Aorta (tissue), 5 donors: ENCODE results near the gene UTRN. TPM values are rescaled to one million over a fixed set of nuclear protein-coding genes. Genes with fewer than 3 reads are reported as not detected.

Source experiments
- ATAC-seq: fragments of 200-7000 bp; cut with Tn5 transposase; one replicate; pipeline ENCODE4 v1.9.1; 2022; ENCODE audit warnings: moderate library complexity; ENCODE audit not compliant: low FRiP score
- DNase-seq, 2 donors: peaks; one replicate each; pipeline ENCODE4 v3.0.0-alpha.2; 2020
- H3K27ac ChIP-seq, 2 donors: one replicate each; pipeline ENCODE4 v1.5.1; 2013; ENCODE audit warnings: low read length in 2 of 2, mild to moderate bottlenecking in 2 of 2, moderate library complexity in 2 of 2, control low read depth in 1 of 2, inconsistent platforms in 1 of 2, low read depth in 1 of 2
- H3K27me3 ChIP-seq, 2 donors: one replicate each; pipeline ENCODE4 v1.6.1; 2013; ENCODE audit warnings: control low read depth in 1 of 2, low read length in 1 of 2, mild to moderate bottlenecking in 1 of 2, moderate library complexity in 1 of 2; ENCODE audit not compliant: insufficient read depth in 2 of 2, control insufficient read depth in 1 of 2
- H3K36me3 ChIP-seq, 2 donors: one replicate each; pipeline ENCODE4 v1.6.1; 2013; ENCODE audit warnings: control low read depth in 1 of 2, low read length in 1 of 2, mild to moderate bottlenecking in 1 of 2; ENCODE audit not compliant: insufficient read depth in 2 of 2, control insufficient read depth in 1 of 2
- H3K4me1 ChIP-seq, 2 donors: one replicate each; pipeline ENCODE4 v1.6.1; 2013; ENCODE audit warnings: low read length in 2 of 2, control low read depth in 1 of 2, mild to moderate bottlenecking in 1 of 2, moderate library complexity in 1 of 2; ENCODE audit not compliant: insufficient read depth in 2 of 2, control insufficient read depth in 1 of 2
- H3K4me3 ChIP-seq, 2 donors: one replicate each; pipeline ENCODE4 v1.5.1; 2013; ENCODE audit warnings: low read length in 2 of 2, control low read depth in 1 of 2, mild to moderate bottlenecking in 1 of 2
- H3K9me3 ChIP-seq: one replicate; pipeline ENCODE4 v1.6.1; 2013; ENCODE audit warnings: mild to moderate bottlenecking, low read length; ENCODE audit not compliant: control insufficient read depth
- WGBS, 2 donors: extraction: QIAGEN DNeasy Blood & Tissue Kit; methylation state at CpG; one replicate each; pipeline ENCODE4 v1.1.7; 2013; 5-methylcytosine and 5-hydroxymethylcytosine counted together
- intact Hi-C, 2 donors: fragments of 100-400 bp; cut with DNase I; formaldehyde crosslinking; loops; one replicate each; pipeline versions ENCODE4 v1.14.2 to v1.15.0; 2022
- polyA plus RNA-seq, 2 donors: library from polyadenylated mRNA; stranded (reverse); fragments of 200-250 nt; gene quantifications; one replicate each; pipeline ENCODE4 v1.2.3, GENCODE V29; 2013
- total RNA-seq, 2 donors: library from RNA; stranded (reverse); fragmentation: NEBNext Ultra II Directional; extraction: Animal tissue kit (Norgen Biotek cat#: 25700); gene quantifications; one replicate each; pipeline ENCODE4 v1.2.1, GENCODE V29; 2021
- donor health status: healthy with polysubstance abuse.
- donor health status: Bipolar disorder and iron deficiency.
- donor health status: DM: no; HTN: no; CAD: no.
- donor health status: DM: no; HTN: no; CAD: no.
- donor health status: DM: yes; HTN: yes; CAD: no.

UTRN gene
- total and polyA plus RNA-seq, 4 donors = 11.5 to 259 (median 129) TPM

GRCh38 chr6:144314003-144314485 is 28.9 kb downstream of the UTRN start:
- Histone ChIP-seq H3K4me1 (peaks cover 3 to 5% of the 10 kb centered on the region in 2 donors), H3K27ac (peak overlapping the region in 1 of 2 donors; percentile 94), H3K27me3 (no peaks in the 10 kb centered on the region), H3K9me3 (no peaks in the 10 kb centered on the region), H3K4me3 (no peak overlapping the region), H3K36me3 (peaks cover 0 to 5% of the 10 kb centered on the region in 2 donors)
- DNase-seq (peak; percentile 70 to 84), ATAC-seq (peak; percentile 88)
- 42 to 45% methylated on average over 5 of the region's 5 CpGs for WGBS, 2 donors
- intact Hi-C loops = no loop called here

GRCh38 chr6:144314562-144314961 is 29.4 kb downstream of the UTRN start:
- intact Hi-C loops = no loop called here
- no peaks in the 10 kb centered on the region for H3K9me3 ChIP-seq
- DNase-seq (no peak), ATAC-seq (peak; percentile 50)
- 8 to 9% methylated on average over 1 of the region's 1 CpG for WGBS, 2 donors
- H3K4me3 ChIP-seq = no peak overlapping the region
- H3K27me3 ChIP-seq = no peaks in the 10 kb centered on the region
- peaks cover 0 to 3% of the 10 kb centered on the region in 2 donors for H3K36me3 ChIP-seq
- H3K27ac ChIP-seq = peak overlapping the region in 1 of 2 donors; percentile 94
- peaks cover 3 to 7% of the 10 kb centered on the region in 2 donors for H3K4me1 ChIP-seq

GRCh38 chr6:144315226-144315980 is 30.3 kb downstream of the UTRN start:
- Histone ChIP-seq H3K27me3 (no peaks in the 10 kb centered on the region), H3K36me3 (peaks cover 0 to 2% of the 10 kb centered on the region in 2 donors), H3K4me1 (peaks cover 3 to 7% of the 10 kb centered on the region in 2 donors), H3K9me3 (no peaks in the 10 kb centered on the region), H3K4me3 (no peak overlapping the region), H3K27ac (no peak overlapping the region)
- DNase-seq (no peak), ATAC-seq (no peak)
- WGBS, 2 donors = 86 to 88% methylated on average over 16 of the region's 16 CpGs
- intact Hi-C loops = no loop called here

DNA sequence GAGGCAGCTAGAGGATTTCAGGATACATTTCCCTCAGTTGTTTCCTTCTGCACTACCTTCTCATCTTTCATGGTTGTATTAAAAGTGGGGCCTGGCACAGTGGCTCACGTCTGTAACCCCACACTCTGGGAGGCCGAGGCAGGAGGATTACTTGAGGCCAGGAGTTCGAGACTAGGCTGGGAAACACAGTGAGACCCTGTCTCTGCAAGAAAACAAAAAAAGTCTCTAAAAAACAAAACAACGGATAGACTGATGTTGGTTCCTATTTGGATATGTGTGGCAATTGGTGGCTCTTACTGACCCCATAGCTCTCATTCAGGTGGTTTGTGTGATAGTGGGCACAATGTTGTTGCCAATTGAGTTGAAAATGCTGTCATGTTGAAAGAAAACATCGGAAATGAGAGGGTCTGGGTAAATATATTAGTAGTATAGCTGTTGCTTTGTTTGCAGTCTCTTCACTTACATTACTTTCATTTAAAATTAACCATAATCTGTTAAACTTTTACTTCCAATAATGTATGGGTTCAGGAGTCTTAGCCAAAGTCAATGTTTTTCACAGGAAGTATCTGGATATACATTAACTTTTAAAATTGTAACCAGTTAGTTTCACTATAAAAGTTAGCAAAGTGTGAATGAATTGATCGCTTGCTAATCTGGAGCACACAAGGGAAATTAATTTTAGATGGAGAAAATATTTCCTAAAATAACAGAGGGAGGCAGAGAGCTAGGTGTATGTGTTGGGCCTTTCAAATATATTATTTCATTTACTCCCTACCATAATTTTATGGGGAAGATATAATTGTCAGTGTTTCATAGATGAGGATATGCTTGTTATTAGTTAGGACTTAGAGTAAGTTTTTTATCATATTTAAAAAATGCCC is 31.1 kb downstream of the UTRN start:
- Histone ChIP-seq H3K27me3 (no peaks in the 10 kb centered on the region), H3K9me3 (no peaks in the 10 kb centered on the region), H3K36me3 (no peaks in the 10 kb centered on the region), H3K4me3 (no peak overlapping the region), H3K4me1 (peaks cover 3 to 7% of the 10 kb centered on the region in 2 donors), H3K27ac (no peak overlapping the region)
- DNase-seq (no peak), ATAC-seq (no peak)
- WGBS, 2 donors = 93 to 94% methylated on average over 6 of the region's 6 CpGs
- intact Hi-C loops = no loop called here

GRCh38 chr6:144316862-144317195 is 31.7 kb downstream of the UTRN start:
- intact Hi-C loops = no loop called here
- H3K4me1 ChIP-seq = peaks cover 3 to 7% of the 10 kb centered on the region in 2 donors

DNA sequence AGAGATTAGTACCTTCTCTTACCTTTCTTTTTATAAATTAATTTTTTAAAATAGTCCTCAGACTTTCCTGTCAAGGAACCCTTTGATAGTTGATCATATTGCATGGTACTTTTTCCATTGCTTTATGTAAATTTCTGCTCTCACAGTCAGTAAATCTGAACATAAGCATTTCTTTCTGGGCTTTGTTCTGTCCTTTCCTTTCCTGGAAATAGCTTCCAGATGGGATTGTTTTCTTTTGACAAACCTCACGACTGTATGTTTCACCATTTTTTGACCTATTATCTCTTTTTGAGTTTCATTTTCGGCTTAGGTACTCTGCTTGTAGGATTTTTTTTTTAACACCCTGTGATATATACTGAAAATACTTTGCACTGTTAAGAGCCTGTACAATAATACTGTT is 32.6 kb downstream of the UTRN start:
- Histone ChIP-seq H3K4me1 (peaks cover 3 to 7% of the 10 kb centered on the region in 2 donors), H3K4me3 (no peak overlapping the region), H3K27ac (no peak overlapping the region), H3K27me3 (no peaks in the 10 kb centered on the region), H3K9me3 (no peaks in the 10 kb centered on the region), H3K36me3 (no peaks in the 10 kb centered on the region)
- intact Hi-C loops = no loop called here
- 65 to 74% methylated on average over 2 of the region's 2 CpGs for WGBS, 2 donors
- no peak for DNase-seq
- ATAC-seq = no peak

More at GRCh38 chr6:144316862-144317195, 31.7 kb downstream of the UTRN start:
- no peak for DNase-seq
- H3K27me3 ChIP-seq = no peaks in the 10 kb centered on the region
- no peak overlapping the region for H3K27ac ChIP-seq
- no peaks in the 10 kb centered on the region for H3K36me3 ChIP-seq
- H3K9me3 ChIP-seq = no peaks in the 10 kb centered on the region
- no peak for ATAC-seq
- H3K4me3 ChIP-seq = no peak overlapping the region

- H3K4me3 ChIP-seq = no peak overlapping the region
- H3K27me3 ChIP-seq = no peaks in the 10 kb centered on the region
- WGBS, 2 donors = 3 to 6% methylated on average over 4 of the region's 4 CpGs
- intact Hi-C loops = no loop called here
- no peak overlapping the region for H3K27ac ChIP-seq
- H3K4me1 ChIP-seq = peaks cover 3% of the 10 kb centered on the region in 2 donors
- H3K9me3 ChIP-seq = no peaks in the 10 kb centered on the region
- DNase-seq = no peak
- ATAC-seq = no peak
- no peaks in the 10 kb centered on the region for H3K36me3 ChIP-seq
Measured at GRCh38 chr6:144319211-144319610, 34.1 kb downstream of the UTRN start.

- intact Hi-C loops = no loop called here
- Histone ChIP-seq H3K4me1 (peaks cover 3 to 5% of the 10 kb centered on the region in 2 donors), H3K36me3 (no peaks in the 10 kb centered on the region), H3K9me3 (no peaks in the 10 kb centered on the region), H3K4me3 (no peak overlapping the region), H3K27me3 (no peaks in the 10 kb centered on the region), H3K27ac (no peak overlapping the region)
- no peak for ATAC-seq
- 93 to 96% methylated on average over 5 of the region's 5 CpGs for WGBS, 2 donors
- no peak for DNase-seq
Measured at GRCh38 chr6:144320741-144321140, 35.6 kb downstream of the UTRN start.
